SH-SY5Y (cell line): ENCODE data around the gene TMEM203.

Source experiments
- GATA2 ChIP-seq: IDR thresholded peaks from 2 replicates; pipeline ENCODE4 v1.6.1; 2011; ENCODE audit warnings: mild to moderate bottlenecking, low read depth, low read length
- GATA3 ChIP-seq: IDR thresholded peaks from 2 replicates; pipeline ENCODE4 v1.6.1; 2011; ENCODE audit warnings: low read depth, mild to moderate bottlenecking, low read length, moderate library complexity

TMEM203 gene

GRCh38 chr9:137161558-137162486 is 43.6 kb downstream of the TMEM203 start:
- TF ChIP-seq GATA2 (no peak), GATA3 (no peak)

GRCh38 chr9:137160716-137161557 is 44.5 kb downstream of the TMEM203 start:
- TF ChIP-seq GATA2, result no peak

- no peak for TF ChIP-seq GATA2
- TF ChIP-seq GATA3, result no peak
Measured at GRCh38 chr9:137160054-137160425, 45.4 kb downstream of the TMEM203 start.

GRCh38 chr9:137159105-137160053 is 46.1 kb downstream of the TMEM203 start:
- TF ChIP-seq GATA3 (no peak), GATA2 (no peak)

- TF ChIP-seq GATA2 (no peak), GATA3 (no peak)
Measured at GRCh38 chr9:137158625-137159024, 46.8 kb downstream of the TMEM203 start.

- TF ChIP-seq GATA2, result no peak
- TF ChIP-seq GATA3, result no peak
Measured at GRCh38 chr9:137157618-137158415, 47.6 kb downstream of the TMEM203 start.

GRCh38 chr9:137156567-137157375 is 48.7 kb downstream of the TMEM203 start:
- no peak for TF ChIP-seq GATA2
- TF ChIP-seq GATA3, result no peak
